ENCODE measurements around the gene ZNF543.
"Not testable (repeated sequence)": the region's sequence is repeated elsewhere in the genome, so short reads cannot be mapped to it uniquely, and the experiment has no call there.

The ZNF543 gene

DNA sequence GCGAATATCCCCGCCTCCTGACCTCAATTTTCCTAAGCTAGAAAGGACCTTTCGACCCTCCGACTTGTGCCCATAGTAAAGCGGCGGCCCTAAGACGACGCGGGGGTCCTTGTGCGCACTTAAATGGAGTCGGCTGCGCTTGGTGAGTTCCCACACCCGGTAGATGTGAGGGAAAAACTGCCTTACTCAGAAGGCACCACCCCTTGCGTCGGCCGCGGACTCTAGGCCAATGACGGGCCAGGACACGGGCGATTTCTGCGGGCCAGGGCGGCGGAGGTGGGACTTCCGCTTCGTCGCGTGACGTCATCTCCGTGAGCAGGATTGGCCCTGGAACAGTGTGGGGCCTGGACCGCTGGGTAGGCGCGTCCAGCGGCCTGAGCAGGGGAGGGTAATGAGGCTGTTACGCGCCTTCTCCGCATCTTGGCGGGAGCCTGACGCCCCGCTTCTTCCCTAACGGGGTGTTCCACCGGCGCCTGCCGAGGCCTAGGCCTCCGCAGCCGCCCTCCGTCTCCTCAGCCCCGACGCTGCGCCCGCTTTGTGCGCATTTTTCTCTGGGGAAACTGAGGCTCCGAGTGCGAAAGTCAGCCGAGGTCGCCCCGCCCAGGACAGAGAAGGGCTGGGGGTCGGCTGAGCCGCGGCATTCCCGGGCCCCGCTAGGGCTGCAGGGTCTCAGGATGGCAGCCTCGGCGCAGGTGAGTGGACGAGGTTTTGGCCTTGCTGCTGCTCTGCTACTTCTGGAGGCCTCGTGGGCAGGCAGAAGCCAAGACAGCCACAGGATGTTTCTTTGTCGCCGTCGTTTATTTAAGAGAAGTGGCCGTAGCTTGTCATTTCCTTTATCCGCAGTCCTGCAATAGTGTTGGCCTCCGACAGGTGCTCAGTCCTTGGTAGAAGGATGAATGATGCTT is at the start of gene ZNF543:
TSS of gene ZNF543 (plus strand) at position 293 of the 905 bp plus-strand sequence. CDS start at position 675, 382 bp downstream.
- DNase-seq, result peak; percentile 98

- DNase-seq, result no peak
Measured at GRCh38 chr19:57271280-57271679, 49.0 kb upstream of the ZNF543 start.

- no peak for DNase-seq
Measured at GRCh38 chr19:57273014-57273413, 47.3 kb upstream of the ZNF543 start.

DNA sequence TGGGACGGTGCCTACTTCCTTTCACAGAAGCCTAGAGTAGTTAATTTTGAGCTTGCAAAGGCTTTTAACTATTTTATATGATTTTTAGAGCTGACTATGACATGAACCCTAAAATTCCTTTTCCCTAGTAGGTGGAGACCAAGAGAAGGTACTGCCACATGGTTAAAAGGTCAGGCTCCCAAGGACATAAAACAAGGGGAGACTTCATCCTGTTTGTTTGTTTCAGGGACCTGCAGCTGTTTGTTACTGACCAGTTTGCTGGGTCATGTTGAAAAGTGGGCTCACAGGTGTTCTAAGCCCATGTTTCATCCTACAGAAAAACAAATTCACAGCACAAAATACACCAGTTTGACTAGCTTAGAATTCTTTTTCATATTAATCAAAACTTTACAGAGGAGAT is 43.8 kb upstream of the ZNF543 start:
- no peak for DNase-seq

DNA sequence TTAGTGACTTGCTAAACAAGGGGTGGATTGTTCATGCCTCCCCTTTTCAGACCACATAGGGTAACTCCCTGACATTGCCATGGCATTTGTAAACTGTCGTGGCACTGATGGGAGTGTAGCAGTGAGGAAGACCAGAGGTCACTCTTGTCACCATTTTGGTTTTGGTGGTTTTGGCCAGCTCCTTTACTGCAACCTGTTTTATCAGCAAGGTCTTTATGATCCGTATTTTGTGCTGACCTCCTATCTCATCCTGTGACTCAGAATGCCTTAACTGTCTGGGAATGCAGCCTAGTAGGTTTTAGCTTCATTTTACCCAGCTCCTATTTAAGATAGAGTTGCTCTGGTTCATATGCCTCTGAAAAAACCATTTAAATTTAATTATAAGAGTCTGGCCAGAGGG is 41.8 kb upstream of the ZNF543 start:
- not testable (repeated sequence) for DNase-seq

- peak; percentile 94 for DNase-seq
Measured at GRCh38 chr19:57279418-57280164, 40.7 kb upstream of the ZNF543 start.

DNA sequence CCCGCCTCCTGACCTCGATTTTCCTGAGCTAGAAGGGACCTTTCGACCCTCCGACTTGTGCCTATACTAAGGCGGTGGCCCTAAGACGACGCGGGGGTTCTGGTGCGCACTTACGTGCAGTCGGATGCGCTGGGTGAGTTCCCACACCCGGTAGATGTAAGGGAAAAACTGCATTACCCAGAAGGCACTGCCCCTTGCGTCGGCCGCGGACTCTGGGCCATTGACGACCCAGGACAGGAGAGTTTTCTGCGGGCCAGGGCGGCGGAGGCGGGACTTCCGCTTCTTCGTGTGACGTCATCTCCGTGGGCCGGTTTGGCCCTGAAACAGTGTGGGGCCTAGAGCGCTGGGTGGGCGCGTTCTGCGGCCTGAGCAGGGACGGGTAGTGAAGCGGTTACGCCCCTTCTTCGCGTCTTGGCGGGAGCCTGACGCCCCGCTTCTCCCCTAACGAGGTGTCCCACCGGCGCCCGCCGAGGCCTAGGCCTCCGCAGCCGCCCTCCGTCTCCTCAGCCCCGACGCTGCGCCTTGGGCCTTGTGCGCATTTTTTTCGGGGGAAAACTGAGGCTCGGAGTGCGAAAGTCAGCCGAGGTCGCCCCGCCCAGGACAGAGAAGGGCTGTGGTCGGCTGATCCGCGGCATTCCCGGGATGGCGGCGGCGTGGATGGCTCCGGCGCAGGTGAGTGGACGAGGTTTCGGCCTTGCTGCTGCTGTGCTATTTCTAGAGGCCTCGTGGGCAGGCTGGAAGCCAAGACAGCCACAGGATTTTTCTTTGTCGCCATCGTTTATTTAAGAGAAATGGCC is 39.9 kb upstream of the ZNF543 start, which contains the start of gene ZNF460:
TSS of gene ZNF460 (plus strand) at position 321 of the 797 bp plus-strand sequence. CDS start at position 643, 322 bp downstream.
- DNase-seq, result peak; percentile 97

DNA sequence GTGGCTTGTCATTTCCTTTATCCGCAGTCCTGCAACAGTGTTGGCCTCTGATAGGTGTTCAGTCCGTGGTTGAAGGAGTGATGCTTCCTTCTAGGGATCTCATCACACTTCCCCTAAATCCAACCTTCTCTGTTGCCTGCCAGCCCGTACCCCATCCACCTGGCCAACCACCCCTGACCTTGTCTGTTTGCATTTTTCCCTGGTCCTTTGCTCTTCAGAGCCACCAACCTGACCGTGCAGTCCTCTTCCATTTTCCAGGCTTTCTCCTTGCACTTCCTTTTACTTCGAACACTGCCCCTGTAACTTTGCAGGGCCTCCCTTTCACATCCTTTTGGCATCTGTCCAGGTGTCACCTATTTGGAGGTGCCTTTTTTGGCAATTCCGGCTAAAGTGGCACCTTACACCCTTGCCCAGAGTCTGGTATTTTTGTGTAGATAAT is 39.3 kb upstream of the ZNF543 start:
- DNase-seq, result peak; percentile 86

- no peak for DNase-seq
Measured at GRCh38 chr19:57282011-57282643, 38.1 kb upstream of the ZNF543 start.

DNA sequence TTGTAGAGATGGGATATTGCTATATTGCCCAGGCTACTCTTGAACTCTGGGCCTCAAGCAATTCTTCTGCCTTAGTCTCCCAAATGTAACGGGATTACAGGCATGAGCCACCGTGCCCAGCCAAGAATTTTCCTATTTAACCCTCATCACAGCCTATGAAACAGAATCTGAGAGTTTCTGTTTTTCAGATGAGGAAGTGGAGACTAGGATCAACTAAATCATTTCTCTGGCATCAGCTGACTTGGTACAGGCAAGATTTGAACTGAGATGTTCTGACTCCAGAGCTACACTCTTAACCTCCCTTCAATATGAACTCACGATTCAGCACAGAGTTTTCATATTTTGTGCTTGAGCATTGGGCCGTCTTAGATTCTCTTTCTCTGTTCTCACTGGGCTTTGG is 31.9 kb upstream of the ZNF543 start:
- no peak for DNase-seq

- DNase-seq, result no peak
Measured at GRCh38 chr19:57290970-57291369, 29.3 kb upstream of the ZNF543 start.

DNA sequence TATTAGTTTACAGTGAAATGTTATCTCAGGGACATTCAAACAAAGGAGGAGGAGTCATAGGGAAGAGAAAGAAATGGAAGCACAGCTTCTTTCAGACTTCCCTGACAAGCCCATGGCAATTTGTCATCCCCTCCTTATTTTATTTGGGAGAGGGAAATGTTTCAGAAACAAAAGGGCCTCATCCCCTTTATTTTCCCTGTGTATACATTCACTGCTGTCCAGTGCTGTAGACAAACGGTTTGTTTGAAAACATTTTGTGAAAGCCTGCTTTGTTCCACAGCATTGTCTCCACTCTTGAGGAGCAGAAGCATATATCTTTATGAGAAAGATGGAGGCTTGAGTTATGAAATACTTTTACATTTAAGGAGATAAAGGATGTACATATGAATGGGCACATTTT is 27.7 kb upstream of the ZNF543 start:
- DNase-seq, result no peak

DNA sequence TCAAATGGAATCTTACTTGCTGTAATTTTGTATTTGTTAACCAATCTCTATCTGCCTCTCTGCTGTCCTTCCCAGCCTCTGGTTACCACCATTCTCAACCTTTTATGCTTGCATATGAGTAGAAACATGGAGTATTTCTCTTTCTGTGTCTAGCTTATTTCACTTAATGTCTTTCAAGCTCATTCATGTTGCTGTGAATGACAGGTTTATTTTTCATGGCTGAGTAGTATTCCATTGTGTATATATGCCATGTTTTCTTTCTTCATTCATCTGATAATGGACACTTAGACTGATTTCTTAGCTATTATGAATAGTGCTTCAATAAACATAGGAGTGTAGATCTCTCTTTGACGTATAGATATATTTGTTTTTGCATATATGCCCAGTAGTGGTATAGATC is 26.6 kb upstream of the ZNF543 start:
- no peak for DNase-seq

DNA sequence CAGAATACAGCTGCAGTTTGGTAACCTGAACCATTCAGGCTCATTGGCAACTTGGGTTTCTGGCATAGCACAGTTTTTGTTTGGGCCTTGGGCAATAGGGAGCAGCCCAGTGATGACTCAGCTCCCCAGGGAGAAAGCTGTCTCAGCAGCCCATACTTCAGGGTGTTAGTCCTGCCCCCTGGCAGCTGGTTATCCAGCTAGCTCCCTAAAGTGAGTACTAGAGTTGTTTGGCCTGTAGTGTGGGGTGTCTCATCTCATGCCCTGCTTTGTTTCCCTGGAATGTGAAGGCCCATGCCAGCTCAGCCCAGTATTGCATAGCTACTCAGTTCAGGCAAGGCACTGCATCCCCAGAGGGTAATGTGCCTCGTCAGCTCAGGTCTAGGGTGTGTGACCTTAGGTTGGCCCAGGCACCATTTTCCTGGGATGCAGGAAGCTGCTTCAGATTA is 18.2 kb upstream of the ZNF543 start:
- DNase-seq, result no peak

- no peak for DNase-seq
Measured at GRCh38 chr19:57302727-57303401, 17.4 kb upstream of the ZNF543 start.

DNA sequence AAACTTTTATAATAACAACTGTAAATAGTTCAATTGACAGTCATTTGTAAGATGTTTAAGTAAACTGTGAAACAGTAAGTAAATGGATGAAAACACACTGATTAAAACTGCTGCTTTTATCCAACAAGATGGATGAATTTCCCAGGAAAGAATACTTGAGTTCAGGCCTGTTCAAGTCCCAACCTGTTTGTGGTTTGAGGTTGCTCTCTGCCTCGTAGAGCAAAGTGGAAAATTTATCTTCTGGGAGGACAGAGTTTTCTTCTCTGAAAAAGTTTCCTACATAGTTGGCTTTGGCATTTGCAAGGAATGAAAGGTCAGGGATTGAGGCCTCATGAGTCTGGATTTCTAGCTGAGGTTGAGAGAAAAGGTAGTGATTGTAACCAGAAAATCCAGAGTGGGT is 15.2 kb upstream of the ZNF543 start:
- no peak for DNase-seq

DNA sequence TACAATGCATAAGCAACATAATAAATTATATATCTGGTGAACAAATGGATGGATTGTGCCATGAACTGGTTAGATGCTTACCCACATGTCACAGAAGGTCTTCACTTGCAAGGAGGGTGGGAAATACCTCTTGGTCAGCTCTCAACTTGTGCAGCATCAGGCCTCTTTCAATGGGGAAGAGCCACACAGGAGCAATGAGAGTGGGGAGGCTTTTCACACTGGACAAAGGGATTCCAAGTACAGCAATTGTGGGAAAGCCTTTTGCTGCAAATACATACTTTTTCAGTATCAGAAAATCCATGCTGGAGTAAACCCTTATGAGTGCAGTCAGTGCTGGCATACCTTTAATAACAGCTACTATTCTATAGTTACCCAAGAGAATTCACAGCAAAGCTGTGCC is 11.8 kb upstream of the ZNF543 start:
- no peak for DNase-seq

DNA sequence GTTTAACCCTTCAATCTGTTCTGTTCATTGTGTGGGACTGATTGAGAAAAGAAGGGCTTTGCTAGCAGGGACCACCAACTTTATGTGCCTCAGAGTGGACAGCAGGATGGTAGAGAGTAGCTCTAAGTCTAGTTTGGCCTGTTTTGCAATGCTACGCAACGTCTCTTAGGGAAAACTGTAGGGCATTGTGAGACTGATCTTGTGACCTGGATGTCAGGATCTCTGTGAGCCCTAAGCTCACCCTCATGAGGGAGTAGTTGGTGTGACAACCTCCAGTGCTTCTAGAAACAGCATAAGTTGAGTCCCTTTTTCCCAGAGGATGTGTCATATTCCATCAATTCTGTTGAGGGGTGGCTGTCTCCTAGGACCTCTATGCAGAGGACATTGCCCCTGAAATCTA is 9.5 kb upstream of the ZNF543 start:
- no peak for DNase-seq

DNA sequence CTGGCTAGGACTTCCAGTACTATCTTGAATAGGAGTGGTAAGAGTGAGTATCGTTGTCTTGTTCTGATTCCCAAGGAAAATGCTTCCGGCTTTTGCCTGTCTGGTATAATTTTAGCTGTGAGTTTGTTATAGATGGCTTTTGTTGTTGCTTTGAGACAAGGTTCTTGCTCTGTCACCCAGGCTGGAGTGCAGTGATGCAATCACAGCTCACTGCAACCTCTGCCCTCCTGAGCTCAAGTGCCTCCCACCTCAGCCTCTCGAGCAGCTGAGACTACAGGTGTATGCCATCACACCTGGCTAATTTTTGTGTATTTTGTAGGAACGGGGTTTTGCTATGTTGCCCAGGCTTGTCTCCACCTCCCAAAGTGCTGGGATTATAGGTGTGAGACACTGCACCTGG is 6.1 kb upstream of the ZNF543 start:
- DNase-seq, result no peak

DNA sequence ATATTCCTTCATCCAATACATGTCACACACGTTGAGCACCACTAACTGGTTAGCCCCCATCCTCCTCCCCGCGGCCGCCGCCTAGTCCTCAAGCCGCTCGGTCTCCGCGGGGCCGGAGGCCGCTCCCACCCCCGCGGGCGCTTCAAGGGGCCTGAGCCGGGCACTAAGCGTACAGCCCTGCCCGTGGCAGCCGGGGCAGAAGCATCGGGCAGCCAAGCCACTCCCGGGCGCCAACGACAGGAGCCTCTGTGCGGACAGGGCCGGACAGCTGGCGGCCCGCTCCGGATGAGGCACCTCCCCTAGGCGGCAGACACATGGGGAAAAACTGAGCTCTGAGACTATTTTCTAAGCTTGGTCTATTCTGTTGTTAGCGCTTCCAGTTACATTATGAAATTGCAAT is 2.8 kb upstream of the ZNF543 start:
- no peak for DNase-seq

DNA sequence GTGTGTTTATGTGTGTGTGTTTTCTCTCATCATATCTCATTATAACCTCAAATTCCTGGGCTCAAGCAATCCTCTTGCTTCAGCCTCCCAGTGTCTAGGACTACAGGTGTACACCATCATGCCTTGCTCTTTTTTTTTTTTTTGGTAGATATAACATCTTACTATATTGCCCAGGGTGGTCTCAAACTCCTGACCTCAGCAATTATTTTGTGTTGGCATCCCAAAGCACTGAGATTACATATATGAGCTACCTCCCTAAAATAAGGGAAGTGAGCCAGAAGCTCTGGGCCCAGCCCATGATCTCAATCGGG is 448 bp upstream of the ZNF543 start:
- DNase-seq, result no peak

DNA sequence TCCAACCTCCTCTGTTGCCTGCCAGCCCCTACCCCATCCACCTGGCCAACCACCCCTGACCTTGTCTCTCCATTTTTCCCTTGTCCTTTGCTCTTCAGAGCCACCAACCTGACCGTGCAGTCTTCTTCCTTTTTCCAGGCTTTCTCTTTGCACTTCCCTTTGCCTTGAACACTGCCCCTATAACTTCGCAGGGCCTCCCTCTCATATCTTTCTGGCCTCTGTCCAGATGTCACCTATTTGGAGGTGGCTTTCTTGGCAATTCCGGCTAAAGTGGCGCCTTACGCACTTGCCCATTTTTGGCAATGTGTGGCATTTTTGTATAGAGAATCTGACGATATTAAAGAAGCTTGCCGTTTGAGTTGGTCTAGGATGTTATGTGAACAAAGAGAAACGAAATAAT is 844 bp downstream of the ZNF543 start:
- DNase-seq, result no peak

Measured in RPMI8226 (cell line).